ENCODE measurements around the gene CUBN.

The CUBN gene

DNA sequence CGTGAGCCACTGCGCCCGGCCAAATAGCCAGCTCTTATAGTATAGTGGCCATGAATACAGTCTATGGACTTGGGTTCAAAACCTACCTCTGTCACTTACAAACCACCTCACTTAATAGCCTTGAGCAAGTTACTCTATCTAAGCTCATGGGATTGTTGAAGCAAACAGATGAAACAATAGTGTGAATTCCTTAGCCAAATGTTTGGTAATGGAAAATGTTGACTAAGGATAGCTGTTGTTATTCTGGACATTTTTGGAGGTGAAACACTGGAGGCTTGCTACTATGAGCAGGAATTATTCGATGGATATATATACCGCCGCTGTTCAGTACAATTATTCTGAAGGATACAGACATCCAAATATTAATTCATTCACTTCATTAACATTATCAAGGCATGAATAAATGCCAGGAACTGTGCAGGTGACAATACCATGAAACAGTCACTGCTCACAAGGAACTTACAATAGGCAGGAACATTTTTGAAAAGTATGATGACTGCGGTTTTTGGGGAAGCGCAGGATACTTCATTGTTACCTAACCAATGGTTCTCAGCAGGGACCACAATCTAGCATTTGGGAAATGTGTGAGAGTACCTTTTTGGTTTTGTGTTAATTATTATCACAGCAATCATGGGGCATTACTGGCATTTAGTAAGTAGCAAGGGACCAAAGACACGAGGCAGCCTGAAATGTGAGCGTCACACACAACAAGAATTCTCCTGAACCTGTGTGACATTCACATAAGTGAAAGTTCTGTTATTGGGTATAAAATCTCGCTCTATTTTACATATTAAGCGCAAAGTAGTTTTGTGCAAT is 55.7 kb downstream of the CUBN start:
- in situ Hi-C loops (cut with MboI; ENCODE audit: low sequenced_read_pairs), result no loop called here

DNA sequence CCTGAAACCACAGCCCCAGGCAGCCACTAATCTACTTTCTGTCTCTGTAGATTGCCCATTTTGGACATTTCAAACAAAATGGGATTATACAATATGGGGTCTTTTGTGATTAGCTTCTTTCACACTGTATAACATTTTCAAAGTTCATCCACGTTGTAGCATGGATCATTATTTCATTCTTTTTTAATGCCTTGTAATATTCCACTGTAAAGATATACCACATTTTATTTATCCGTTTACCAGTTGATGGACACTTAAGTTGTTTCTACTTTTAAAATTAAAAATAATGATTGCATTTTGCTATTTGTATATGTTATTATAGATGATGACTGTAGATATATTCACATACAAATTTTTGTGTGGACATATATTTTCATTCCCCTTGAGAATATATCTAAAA is 60.7 kb downstream of the CUBN start:
- in situ Hi-C loops (cut with MboI; ENCODE audit: low sequenced_read_pairs), result no loop called here

DNA sequence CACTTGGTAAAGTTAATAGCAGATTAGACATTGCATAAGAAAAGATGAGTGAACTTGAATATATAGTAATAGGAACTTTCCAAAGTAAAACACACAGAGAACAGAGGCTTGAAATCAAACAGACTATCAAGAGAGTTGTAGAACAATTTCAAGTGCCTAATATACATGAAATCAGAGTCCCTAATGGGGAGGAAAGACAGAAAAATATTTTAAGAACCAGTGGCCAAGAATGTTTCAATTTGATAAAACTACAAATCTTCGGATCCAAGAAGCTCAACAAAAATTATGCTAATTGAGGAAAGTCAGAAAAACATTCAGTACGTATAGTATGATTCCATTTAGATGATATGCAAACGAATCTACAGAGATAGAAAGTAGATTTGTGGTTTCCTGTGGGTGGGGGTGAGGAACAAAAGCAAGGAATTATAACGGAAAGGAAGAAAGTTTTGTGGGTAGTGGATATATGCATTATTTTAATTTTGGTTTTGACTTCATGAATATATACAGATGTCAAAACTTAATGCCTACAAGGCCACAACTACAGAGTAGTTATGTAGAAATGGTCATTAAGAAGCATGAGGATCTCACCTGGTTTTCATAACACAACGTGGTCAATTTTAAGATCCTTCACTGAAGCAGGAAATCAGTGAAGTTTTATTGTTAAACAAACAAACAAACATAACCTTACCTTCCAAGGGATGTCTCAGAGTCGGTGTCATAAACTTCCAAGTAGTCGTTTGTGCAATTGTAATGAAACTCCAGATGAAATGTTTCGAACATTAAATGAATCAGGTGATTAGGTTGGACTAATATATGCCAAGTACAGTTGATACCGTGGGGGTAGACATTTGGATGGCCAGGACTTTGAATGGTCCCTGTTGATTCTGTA is 62.0 kb downstream of the CUBN start:
- in situ Hi-C loops (cut with MboI; ENCODE audit: low sequenced_read_pairs), result no loop called here

DNA sequence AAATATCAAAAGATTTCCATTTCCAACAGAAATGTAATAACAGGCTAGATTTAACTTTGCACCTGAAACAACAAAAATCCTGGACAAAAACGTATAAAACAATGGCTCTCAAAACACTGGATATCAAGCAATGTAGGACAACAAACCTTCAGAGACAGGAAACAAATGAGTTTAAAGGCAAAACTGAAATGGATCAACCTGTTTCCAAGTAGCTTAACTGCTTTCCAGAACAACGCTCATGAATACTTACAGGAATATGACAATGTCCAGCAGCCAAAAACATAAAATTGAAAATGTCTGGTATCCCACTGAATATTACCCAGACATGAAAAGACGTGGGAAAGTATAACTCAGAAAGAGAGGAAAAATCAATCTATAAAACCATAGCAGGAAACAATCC is 62.8 kb downstream of the CUBN start:
- in situ Hi-C loops (cut with MboI; ENCODE audit: low sequenced_read_pairs), result no loop called here

DNA sequence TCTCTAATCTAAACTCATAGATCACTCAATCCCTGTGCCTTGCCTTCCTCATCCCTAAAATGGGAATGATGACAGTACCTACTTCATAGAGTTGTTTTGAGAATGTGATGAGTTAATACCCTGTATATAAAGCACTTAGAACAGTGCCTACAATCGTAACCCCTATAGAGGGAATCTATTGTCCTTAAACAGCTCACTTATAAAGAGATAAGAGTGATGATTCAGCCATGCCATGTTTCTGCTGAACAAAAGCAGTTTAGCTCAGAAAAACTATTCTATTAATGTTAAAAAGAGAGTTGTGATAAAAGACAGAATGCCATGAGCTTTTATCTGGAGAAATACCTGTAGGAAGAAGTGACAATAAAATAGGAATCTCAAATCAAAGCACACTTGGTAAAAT is 63.6 kb downstream of the CUBN start:
- in situ Hi-C loops (cut with MboI; ENCODE audit: low sequenced_read_pairs), result no loop called here

DNA sequence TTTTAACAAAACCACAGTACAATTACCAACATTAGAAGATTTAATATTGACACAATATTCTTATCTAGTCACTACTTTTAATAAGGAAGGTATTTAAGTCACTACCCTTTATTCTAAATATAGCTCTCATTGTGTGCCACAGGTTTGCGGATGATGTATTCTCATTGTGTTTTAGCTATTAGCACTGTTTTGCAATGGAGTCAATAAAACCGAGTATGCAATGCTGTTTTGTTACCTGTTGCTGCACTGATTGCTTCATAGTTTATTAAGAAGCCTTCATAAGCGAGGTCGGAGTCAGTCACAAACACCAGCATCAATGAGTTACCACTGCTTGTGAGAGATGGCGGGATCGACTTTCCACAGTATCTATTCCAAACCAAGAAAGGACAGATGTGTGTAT is 64.3 kb downstream of the CUBN start:
- in situ Hi-C loops (cut with MboI; ENCODE audit: low sequenced_read_pairs), result no loop called here

DNA sequence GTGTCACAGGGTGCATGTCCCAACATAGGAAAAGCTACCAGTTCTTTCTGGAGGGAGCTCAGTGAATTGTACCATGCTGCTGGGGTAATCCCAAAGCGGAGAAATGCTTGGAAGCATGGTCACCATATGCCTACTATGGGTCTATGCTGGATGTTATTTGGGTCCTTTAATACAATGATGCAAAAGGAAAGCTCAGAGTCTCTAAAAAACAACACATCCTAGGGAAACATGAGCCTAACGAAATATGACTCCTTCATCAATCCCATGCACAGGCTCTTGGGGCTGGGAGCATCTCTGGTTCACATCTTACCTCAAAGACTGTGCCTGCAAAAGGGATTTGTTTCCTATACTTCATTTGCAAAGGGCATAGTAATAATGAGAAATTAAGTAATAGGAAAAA is 65.2 kb downstream of the CUBN start:
- in situ Hi-C loops (cut with MboI; ENCODE audit: low sequenced_read_pairs), result no loop called here

DNA sequence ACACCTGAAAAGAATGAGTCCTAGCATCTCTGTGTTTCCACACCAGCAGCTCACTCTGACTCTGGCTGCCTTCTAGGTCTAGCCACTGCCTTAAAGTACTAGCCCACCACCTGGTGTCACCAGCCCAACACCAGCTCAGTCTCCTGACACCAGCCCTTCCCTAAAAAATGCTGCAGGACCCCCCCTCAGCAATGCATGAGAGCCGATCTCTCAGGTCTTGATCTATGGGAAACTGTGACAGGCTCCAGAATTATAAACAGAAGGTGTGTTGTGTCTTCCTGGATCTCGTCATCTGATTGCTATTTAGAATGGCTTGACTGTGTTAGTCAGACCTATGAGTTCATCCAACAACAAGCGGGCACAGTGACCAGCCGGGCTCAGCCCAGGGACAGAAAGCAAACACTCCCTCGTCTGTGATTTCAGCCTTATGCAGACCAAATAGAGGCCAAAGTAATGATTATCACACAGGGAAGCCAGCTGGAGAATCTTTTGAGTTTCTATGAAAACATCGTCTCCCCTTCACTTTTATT is 66.6 kb downstream of the CUBN start:
- in situ Hi-C loops (cut with MboI; ENCODE audit: low sequenced_read_pairs), result no loop called here

DNA sequence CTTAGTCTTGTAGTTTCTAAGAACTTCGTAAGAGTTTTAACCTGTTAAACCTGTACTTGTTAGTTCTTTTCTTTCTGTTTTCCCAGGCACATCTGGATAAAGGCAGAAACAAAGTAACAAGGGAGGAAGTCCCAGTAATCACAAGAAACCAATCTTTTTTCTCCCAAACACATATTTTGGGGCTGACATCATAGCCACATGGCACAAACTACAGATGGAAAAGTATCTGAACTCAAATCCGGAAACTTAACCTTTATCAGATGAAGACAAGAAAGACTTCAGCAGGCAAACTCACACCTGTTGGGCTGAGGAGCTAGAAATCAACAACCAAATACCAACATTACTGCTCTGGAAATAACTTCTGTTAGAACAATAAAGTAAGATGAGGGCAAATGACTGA is 67.1 kb downstream of the CUBN start:
- in situ Hi-C loops (cut with MboI; ENCODE audit: low sequenced_read_pairs), result no loop called here

DNA sequence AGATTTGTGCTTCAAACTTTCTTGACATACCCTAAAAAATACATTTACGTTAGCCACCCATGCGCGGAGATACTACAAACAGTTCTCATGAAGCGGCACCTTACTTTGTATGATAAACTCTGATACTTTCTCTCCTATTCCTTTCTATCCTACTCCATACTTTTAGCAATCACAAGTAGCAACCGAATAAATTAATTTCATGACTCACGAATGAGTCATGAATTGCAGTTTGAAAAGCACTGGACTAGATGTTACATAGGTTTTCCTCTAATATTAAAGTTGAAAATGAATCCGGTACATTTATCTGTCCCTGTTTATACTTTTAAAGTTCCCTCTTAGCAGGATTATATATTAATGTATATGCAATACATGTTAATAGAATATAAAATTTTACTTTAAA is 67.6 kb downstream of the CUBN start:
- in situ Hi-C loops (cut with MboI; ENCODE audit: low sequenced_read_pairs), result no loop called here

DNA sequence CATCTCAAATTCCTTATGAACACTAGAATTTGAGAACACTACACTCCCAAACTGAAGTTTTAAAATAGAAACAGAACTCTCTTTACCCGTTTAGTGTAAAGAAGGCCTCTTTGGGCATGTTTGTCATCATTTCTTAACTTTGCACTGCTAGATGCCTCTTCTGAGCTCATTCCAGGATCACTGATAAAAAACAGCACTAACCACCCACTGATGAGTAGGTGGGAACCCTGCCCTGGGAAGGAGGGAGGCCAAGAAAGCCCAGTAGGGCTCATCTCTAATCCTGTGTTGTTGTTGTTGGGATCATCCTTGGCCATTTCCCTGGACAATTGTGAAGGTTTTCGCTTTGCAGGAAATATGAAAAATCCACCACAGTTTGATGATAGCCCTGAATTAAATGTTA is 68.2 kb downstream of the CUBN start:
- in situ Hi-C loops (cut with MboI; ENCODE audit: low sequenced_read_pairs), result no loop called here

DNA sequence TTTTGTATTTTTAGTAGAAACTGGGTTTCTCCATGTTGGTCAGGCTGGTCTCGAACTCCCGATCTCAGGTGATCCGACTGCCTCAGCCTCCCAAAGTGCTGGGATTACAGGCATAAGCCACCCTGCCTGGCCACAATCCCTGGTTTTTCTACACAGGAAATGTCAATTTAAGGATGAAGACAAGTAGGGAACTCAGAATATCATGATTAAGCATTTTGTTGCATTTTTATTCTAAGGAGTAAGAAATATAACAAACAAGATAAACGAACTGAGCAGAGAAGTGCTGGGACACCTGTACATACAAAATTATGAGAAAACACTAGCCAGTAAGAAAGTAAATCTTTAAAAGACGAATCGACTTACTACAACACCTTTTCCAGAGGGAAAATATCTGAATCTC is 69.3 kb downstream of the CUBN start:
- in situ Hi-C loops (cut with MboI; ENCODE audit: low sequenced_read_pairs), result no loop called here

DNA sequence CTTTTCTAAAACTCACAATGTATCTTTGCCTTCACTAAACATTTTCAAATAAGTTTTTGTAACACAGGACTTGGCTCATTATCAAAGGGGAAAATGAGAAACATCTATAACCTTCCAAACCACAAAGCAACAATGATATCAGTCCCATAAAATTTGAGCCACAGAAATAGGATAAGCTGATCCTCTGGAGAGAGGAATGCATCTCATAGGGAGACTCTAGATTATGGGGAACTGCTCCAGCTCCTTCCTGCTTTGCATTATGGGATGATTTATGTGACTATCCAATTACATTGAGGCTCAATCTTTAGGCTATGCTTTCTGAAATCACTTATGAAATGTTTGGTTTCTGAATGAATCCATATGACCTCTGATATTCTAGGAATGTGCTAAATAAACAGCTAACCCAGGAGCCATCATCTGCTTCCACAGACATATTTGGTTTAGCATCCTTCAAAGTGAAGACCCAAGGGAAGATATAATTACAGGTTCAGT is 70.4 kb downstream of the CUBN start:
- in situ Hi-C loops (cut with MboI; ENCODE audit: low sequenced_read_pairs), result no loop called here

DNA sequence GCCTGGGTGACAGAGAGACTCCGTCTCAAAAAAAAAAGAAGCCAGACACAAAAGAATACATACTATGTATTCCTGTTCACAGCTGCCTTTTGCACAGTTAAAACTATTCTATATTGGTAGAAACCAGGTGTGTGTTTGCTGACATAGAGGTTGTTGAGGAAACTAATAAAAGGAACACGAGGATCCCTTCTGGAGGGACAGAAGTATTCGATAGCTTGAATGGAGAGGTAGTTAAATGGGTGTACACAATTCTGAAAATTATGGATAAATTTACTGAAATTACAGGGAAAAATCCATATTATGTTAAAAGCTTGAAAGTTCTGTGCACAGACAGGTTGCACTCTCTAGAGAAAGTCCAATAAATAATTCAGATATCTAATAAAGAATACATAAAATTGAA is 71.5 kb downstream of the CUBN start:
- in situ Hi-C loops (cut with MboI; ENCODE audit: low sequenced_read_pairs), result no loop called here

DNA sequence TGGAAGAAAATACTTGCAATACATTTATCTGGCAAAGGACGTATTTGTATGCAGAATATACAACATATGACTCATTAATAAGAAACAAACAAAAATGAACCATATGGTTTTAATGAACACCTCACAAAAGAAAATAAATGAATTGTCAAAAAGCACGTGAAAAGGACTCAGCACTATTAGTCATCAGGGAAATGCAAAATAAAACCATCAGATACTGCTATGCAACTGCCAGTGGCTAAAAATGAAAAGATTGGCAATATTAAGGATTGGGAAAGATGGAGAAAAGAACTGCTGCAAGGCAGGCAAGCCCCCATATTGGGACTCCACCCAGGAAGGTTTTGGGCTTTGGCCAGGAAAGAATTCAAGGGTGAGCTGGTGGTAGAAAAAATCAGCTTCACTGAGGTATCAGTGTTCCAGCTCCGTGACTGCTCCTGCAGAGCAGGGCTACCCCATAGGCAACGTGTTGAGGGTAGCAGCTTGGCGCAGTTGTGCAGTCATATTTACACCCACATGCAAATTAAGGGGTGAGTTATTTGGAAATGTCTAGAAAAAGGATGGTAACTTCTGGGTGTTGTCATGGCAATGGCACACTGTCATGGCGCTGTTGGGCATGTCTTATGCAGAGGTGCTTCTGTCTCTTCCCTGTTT is 72.7 kb downstream of the CUBN start:
- in situ Hi-C loops (cut with MboI; ENCODE audit: low sequenced_read_pairs), result no loop called here

DNA sequence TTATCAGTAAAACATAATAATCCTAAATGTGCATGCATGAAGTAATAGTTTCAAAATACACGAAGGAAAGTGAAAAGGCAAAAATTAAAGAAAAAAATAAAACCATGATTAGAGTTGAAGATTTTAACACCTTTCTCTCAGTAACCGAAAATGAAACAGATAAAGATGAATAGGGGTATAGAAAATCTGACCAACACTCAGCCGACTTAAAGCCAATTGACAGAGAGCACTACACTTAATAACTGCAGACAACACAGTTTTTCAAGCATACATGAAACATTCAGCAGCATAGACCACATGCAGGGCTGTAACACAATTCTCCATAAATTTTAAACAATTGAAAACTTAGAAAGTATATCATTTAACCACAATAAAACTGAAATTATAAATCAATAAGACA is 76.1 kb downstream of the CUBN start:
- in situ Hi-C loops (cut with MboI; ENCODE audit: low sequenced_read_pairs), result no loop called here

DNA sequence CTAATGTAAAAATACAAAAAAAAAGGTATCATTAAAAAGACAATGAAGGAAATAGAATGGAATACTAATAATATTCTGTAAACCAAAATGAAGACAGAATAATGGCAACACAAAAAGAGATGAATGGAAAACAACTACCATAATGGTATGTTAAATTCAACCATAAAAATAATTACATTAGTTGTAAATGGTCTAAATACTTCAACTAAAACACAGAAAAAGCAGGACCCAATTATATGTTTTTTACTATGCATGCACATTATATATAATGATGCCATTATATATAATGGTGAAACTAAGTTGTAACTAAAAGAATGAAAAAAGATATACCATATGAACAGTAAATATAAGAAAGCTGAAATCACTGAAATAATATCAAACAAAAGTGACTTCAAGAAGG is 76.5 kb downstream of the CUBN start:
- in situ Hi-C loops (cut with MboI; ENCODE audit: low sequenced_read_pairs), result no loop called here

DNA sequence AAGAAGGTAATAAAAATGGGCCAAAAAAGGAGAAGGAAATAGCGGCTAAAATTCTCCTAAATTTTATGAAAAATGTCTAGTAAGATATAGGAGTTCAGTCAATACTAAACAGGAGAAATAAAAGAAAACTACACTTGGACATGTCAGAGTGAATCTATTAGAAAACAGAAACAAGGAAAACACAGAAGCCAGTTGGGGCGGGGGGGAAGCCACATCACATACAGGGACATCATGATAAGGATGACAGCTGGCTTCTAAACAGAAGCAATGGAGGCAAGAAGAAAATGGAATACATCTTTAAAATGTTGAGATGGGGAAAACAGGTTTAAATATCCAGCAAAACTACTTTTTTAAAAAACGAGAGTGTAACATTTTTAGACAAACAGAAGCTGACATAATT is 77.8 kb downstream of the CUBN start:
- in situ Hi-C loops (cut with MboI; ENCODE audit: low sequenced_read_pairs), result no loop called here

DNA sequence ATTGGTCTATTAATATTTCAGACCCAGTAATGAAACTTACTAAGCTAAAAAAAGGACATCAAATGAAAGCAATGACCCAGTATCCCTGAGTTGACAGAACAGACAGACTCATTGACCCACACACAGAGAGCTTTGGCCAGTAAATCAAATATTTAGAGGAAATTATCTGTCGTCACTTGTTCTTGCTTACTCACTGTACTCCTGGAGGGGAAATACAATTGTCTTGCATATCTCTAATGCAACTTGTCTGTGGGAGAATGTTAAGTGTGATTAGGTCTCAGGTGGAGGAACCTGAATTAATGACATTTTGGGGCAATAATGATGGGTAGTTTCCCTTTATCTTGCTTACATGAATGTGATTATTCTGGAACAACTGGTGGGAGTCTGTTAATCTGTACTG is 80.4 kb downstream of the CUBN start:
- in situ Hi-C loops (cut with MboI; ENCODE audit: low sequenced_read_pairs), result no loop called here

DNA sequence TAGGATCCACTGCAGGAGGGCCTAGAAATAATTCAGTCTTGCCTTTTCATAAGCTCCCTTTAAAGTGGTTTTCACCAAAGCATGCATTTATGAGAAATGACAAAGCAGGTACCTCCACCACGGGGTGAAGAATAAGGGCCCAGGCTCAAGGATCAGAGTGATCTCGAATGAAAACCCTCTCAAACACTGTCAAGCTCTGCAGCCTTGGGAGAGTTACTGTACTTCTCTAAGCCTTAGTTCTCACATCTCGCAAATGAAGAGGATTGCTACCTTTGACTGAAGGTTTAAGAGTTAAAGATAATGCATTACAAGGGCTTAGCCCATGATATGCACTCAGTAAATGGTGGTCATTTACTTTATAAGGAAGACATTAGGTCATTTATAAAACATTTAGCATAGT is 81.7 kb downstream of the CUBN start:
- in situ Hi-C loops (cut with MboI; ENCODE audit: low sequenced_read_pairs), result no loop called here

DNA sequence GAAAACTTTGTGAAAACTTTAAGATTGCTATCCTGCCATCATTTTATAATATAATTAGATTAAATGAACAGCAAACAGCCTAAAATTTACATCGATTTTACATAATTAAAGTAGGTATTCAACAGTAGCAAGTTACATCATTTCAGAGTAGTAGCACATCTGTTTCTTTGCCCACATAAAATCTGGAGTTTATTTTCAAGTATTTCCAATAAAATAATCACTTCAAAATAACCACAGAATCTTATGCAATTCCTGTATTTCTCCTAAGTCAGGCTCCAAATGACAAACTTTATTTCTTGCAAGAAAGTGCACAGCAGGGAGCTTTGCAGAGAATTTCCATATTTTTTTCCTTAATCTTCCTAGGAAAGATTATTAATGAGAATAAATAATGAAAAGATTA is 82.6 kb downstream of the CUBN start:
- in situ Hi-C loops (cut with MboI; ENCODE audit: low sequenced_read_pairs), result no loop called here

Measured in hTERT RPE-1 (cell line).